Transverse colon (tissue), 4 donors: ENCODE results near the gene FUT3. TPM values are rescaled to one million over a fixed set of nuclear protein-coding genes. Genes with fewer than 3 reads are reported as not detected.
A peak's percentile ranks its signal among the peaks of the same experiment; 100 is the strongest.
"Not testable (repeated sequence)": the region's sequence is repeated elsewhere in the genome, so short reads cannot be mapped to it uniquely, and the experiment has no call there.

Experiments used
- DNase-seq: peaks from one replicate; pipeline ENCODE4 v3.0.0-alpha.2; 2019
- H3K27ac ChIP-seq, 4 donors: fragments of 200-600 bp; sonication (generic); 2 replicates each; pipeline ENCODE4 v1.5.1; 2016 to 2018; ENCODE audit warnings: inconsistent platforms in 4 of 4
- H3K27me3 ChIP-seq: fragments of 200-600 bp; sonication (generic); 2 replicates; pipeline ENCODE4 v1.5.1; 2017; ENCODE audit warnings: inconsistent platforms
- H3K36me3 ChIP-seq, 4 donors: fragments of 200-600 bp; sonication (generic); 2 replicates each; pipeline ENCODE4 v1.5.1; 2017 to 2019; ENCODE audit warnings: inconsistent platforms in 4 of 4
- H3K4me1 ChIP-seq, 4 donors: fragments of 200-600 bp; sonication (generic); 2 replicates each; pipeline ENCODE4 v1.5.1; 2017 to 2020; ENCODE audit warnings: inconsistent platforms in 4 of 4
- H3K4me3 ChIP-seq, 4 donors: fragments of 200-600 bp; sonication (generic); 1 replicate in 1 of 4; 2 replicates in 3 of 4; pipeline versions ENCODE4 v1.5.1 to v1.6.1; 2017 to 2019; ENCODE audit warnings: inconsistent platforms in 4 of 4
- H3K9me3 ChIP-seq, 2 donors: fragments of 200-600 bp; sonication (generic); 2 replicates each; pipeline ENCODE4 v1.5.1; 2017 to 2019; ENCODE audit warnings: inconsistent platforms in 2 of 2
- EP300 ChIP-seq: sonication (generic); formaldehyde crosslinking; IDR thresholded peaks from one replicate; pipeline ENCODE4 v1.6.1; 2017; ENCODE audit warnings: antibody characterized with exemption, low read depth
- POLR2A ChIP-seq: fragments of 450-650 bp; IDR thresholded peaks from one replicate; pipeline ENCODE4 v1.6.1; 2016; ENCODE audit warnings: antibody characterized with exemption, mild to moderate bottlenecking, moderate library complexity
- POLR2AphosphoS5 ChIP-seq, 3 donors: sonication (generic); formaldehyde crosslinking; IDR thresholded peaks; one replicate each; pipeline ENCODE4 v1.6.1; 2016; ENCODE audit warnings: antibody characterized with exemption in 3 of 3
- WGBS, 2 donors: methylation state at CpG; one replicate each; pipeline ENCODE4 v1.1.5; 2018; ENCODE audit warnings: low coverage in 1 of 2; 5-methylcytosine and 5-hydroxymethylcytosine counted together
- in situ Hi-C, 4 donors: fragments of 200-750 bp; cut with MboI; loops; one replicate each; pipeline versions ENCODE4 v1.15.0 to v1.15.1; 2017; ENCODE audit warnings: low sequenced_read_pairs in 3 of 4, low pct_ligation_motif_present in 1 of 4, low pct_unique_long_range_greater_than_20kb in 1 of 4
- intact Hi-C: fragments of 100-400 bp; cut with DNase I; formaldehyde crosslinking; loops from one replicate; pipeline ENCODE4 v1.15.1; 2023; ENCODE audit warnings: low total_unique reads
- total RNA-seq, 4 donors: library from RNA; depleted of rRNA; stranded (reverse); fragments of >200 nt; gene quantifications; one replicate each; pipeline ENCODE4 v1.1.0, GENCODE V29; 2016
- TF ChIP-seq, protein P1 (sequence below), 5 experiments: fragments of 200-600 bp in 3 of 5; fragments of 450-650 bp in 2 of 5; sonication (generic) in 3 of 5; IDR thresholded peaks; 1 replicate in 2 of 5; 2 replicates in 3 of 5; pipeline ENCODE4 v1.5.1; 2016 to 2017; ENCODE audit warnings: antibody characterized with exemption in 5 of 5, inconsistent platforms in 3 of 5, mild to moderate bottlenecking in 2 of 5, moderate library complexity in 1 of 5

The FUT3 gene
- total RNA-seq, 4 donors from 2014 or later: 180 to 222 (median 191) TPM

DNA sequence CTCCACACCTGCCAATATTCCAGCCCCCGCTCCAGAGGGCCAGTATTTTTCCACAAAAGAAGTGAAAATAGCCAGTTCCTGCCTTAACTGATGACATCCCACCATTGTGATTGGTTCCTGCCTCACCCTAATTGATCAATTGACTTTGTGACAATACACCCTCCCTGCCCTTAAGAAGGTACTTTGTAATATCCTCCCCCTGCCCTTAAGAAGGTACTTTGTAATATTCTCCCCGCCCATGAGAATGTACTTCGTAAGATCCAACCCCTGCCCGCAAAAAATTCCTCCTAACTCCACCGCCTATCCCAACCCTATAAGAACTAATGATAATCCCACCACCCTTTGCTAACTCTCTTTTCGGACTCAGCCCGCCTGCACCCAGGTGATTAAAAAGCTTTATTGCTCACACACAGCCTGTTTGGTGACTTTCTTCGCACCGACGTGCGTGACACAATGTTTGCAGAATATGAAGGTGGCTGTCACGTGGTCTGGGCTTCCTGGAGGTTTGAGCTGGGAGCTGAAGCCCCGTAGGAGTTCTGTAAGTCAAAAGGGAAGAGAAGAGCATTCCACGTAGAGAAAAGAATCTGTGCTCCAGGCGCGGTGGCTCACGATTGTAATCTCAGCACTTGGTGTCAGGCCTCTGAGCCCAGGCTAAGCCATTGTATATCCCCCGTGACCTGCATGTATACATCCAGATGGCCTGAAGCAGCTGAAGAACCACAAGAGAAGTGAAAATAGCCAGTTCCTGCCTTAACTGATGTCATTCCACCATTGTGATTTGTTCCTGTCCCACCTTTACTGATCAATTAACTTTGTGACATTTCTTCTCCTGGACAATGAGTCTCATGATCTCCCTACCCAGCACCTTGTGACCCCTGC is 6.2 kb upstream of the FUT3 start:
- no peaks in the 10 kb centered on the region for H3K9me3 ChIP-seq
- no peaks in the 10 kb centered on the region for H3K27me3 ChIP-seq
- no peak overlapping the region for H3K27ac ChIP-seq
- H3K36me3 ChIP-seq: no peaks in the 10 kb centered on the region
- no peak for DNase-seq
- in situ Hi-C loops (no loop called here), intact Hi-C loops (no loop called here)
- 79 to 80% methylated on average over 8 to 18 of the region's 18 CpGs for WGBS, 2 donors
- TF ChIP-seq EP300 (no peak), POLR2AphosphoS5 (IDR thresholded peaks at IDR 0.05) (no peak), POLR2A (no peak)
- TF ChIP-seq, protein P1, sequence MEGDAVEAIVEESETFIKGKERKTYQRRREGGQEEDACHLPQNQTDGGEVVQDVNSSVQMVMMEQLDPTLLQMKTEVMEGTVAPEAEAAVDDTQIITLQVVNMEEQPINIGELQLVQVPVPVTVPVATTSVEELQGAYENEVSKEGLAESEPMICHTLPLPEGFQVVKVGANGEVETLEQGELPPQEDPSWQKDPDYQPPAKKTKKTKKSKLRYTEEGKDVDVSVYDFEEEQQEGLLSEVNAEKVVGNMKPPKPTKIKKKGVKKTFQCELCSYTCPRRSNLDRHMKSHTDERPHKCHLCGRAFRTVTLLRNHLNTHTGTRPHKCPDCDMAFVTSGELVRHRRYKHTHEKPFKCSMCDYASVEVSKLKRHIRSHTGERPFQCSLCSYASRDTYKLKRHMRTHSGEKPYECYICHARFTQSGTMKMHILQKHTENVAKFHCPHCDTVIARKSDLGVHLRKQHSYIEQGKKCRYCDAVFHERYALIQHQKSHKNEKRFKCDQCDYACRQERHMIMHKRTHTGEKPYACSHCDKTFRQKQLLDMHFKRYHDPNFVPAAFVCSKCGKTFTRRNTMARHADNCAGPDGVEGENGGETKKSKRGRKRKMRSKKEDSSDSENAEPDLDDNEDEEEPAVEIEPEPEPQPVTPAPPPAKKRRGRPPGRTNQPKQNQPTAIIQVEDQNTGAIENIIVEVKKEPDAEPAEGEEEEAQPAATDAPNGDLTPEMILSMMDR (IDR thresholded peaks at IDR 0.05): no peak
- no peaks in the 10 kb centered on the region for H3K4me1 ChIP-seq
- H3K4me3 ChIP-seq: no peak overlapping the region

DNA sequence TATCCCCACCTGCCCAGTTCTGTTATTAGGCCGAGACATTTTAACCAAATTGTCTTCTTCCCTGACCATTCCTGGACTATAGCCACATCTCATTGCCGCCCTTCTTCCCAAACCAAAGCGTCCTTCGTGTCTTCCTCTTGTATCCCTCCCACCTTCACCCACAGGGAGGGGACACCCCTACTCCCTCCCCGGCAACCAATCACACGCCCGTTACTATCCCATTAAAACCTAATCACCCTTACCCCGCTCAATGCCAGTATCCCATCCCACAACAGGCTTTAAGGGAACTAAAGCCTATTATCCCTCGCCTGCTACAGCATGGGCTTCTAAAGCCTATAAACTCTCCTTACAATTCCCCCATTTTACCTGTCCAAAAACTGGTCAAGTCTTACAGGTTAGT is 3.9 kb upstream of the FUT3 start:
- H3K9me3 ChIP-seq, H3K4me1 ChIP-seq, H3K27ac ChIP-seq, H3K27me3 ChIP-seq, DNase-seq, H3K4me3 ChIP-seq, in situ Hi-C loops, intact Hi-C loops, H3K36me3 ChIP-seq: not testable (repeated sequence)
- 85 to 93% methylated on average over 8 to 9 of the region's 9 CpGs for WGBS, 2 donors

DNA sequence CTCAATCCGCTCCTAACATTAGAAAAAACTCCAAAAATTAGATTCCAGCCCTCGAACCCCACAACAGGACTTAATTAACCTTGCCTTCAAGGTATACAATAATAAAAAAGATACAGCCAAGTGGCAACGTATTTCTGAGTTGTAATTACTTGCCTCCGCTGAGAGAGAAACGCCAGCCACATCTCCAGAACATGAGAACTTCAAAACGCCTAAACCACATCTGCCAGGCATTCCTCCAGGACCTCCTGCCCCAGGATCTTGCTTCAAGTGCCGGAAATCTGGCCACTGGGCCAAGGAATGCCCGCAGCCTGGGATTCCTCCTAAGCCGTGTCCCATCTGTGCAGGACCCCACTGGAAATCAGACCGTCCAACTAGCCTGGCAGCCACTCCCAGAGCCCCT is 2.9 kb upstream of the FUT3 start:
- H3K27ac ChIP-seq, H3K36me3 ChIP-seq, intact Hi-C loops, H3K4me1 ChIP-seq, H3K9me3 ChIP-seq, DNase-seq, in situ Hi-C loops, H3K27me3 ChIP-seq, H3K4me3 ChIP-seq: not testable (repeated sequence)
- 80 to 82% methylated on average over 6 to 10 of the region's 10 CpGs for WGBS, 2 donors

DNA sequence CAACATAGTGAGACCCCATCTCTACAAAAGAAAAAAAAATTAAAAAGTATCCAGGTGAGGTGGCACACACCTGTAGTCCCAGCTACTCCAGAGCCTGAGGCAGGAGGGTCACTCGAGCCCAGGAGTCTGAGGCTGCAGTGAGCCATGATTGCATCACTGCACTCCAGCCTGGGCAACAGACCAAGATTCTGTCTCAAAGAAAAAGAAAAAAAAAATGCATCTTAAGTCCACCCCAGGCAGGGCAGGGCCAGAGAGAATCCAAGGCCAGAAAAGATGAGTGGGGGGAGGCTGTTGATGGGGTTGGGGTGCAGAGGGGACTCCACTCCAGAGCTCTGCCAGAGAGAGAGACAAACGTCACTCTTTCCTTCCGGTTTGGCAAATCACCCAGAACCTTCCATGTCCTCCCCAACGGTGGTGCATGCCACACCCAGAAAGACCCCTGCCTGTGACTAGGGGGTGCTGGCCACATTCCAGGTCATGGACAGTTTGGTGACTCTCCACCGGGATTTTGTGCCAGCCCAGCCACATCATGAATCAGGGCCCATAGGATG is 431 bp downstream of the FUT3 start:
- no peak for TF ChIP-seq POLR2A
- no peak for TF ChIP-seq EP300
- peak in 2 of 3 donors; percentile 3 for TF ChIP-seq POLR2AphosphoS5 (IDR thresholded peaks at IDR 0.05)
- intact Hi-C loops (no loop called here), in situ Hi-C loops (no loop called here)
- Histone ChIP-seq H3K4me1 (peaks cover 0 to 14% (median 7%) of the 10 kb centered on the region in 4 donors), H3K27ac (peak overlapping the region; percentile 83 to 87 (median 86)), H3K4me3 (peak overlapping the region in 3 of 4 donors; percentile 37 to 56 (median 40)), H3K9me3 (no peaks in the 10 kb centered on the region), H3K27me3 (no peaks in the 10 kb centered on the region), H3K36me3 (no peaks in the 10 kb centered on the region)
- 8 to 10% methylated on average over 2 to 5 of the region's 5 CpGs for WGBS, 2 donors
- peak; percentile 66 for DNase-seq

DNA sequence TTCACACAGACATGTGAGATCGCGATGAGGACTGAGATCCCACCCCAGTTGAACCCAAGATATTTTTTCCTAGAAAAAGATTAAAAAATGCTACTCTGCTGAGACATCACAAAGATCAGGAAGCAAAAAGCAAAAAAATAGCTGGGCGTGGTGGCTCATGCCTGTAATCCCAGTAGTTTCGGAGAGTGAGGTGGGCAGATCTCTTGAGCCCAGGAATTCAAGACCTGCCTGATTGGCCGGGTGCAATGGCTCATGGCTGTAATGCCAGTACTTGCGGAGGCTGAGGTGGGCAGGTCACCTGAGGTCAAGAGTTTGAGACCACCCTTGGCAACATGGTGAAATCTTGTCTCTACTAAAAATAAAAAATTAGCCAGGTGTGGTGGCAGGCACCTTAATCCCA is 1.1 kb downstream of the FUT3 start:
- peak overlapping the region; percentile 83 to 87 (median 86) for H3K27ac ChIP-seq
- peak; percentile 58 for DNase-seq
- TF ChIP-seq POLR2A (peak; percentile 26), EP300 (no peak), POLR2AphosphoS5 (IDR thresholded peaks at IDR 0.05) (peak in 2 of 3 donors; percentile 37 to 47)
- TF ChIP-seq, protein P1 (IDR thresholded peaks at IDR 0.05): no peak
- intact Hi-C loops (no loop called here), in situ Hi-C loops (no loop called here)
- H3K9me3 ChIP-seq: no peaks in the 10 kb centered on the region
- H3K36me3 ChIP-seq: no peaks in the 10 kb centered on the region
- H3K4me1 ChIP-seq: peaks cover 0 to 18% (median 10%) of the 10 kb centered on the region in 4 donors
- 38% methylated on average over 6 of the region's 6 CpGs; no CpG with 5 or more reads in 1 of the 2 donors for WGBS, 2 donors
- no peaks in the 10 kb centered on the region for H3K27me3 ChIP-seq
- peak overlapping the region in 3 of 4 donors; percentile 37 to 56 (median 40) for H3K4me3 ChIP-seq
